ENCODE data around the gene FIGLA. TPM values are rescaled to one million over a fixed set of nuclear protein-coding genes. Genes with fewer than 3 reads are reported as not detected.

Gene FIGLA
- total RNA-seq, 4 donors from 2014 or later, result not detected

DNA sequence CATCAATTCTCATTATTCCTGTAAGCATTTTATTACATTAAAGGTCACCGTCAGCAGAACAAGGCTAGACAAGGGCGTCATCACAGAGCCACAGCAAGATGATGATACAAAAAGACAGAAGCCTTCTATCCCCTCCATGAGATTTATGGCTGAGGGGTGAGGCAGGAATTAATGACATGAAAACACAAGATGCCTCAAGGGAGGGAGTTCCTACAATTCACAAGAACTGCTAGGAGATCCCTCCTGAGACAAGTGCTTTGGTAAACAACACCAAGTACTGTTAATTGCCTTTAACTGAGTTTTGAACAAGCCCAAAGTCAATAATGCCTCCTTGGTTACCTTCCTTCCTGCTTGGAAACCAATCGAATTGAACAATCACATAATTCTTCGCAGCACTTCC is 36.5 kb downstream of the FIGLA start:
- no peaks in the 10 kb centered on the region for H3K9me3 ChIP-seq
- H3K27me3 ChIP-seq, result no peaks in the 10 kb centered on the region
- no peak for TF ChIP-seq POLR2A (IDR thresholded peaks at IDR 0.05)
- TF ChIP-seq, protein P1, sequence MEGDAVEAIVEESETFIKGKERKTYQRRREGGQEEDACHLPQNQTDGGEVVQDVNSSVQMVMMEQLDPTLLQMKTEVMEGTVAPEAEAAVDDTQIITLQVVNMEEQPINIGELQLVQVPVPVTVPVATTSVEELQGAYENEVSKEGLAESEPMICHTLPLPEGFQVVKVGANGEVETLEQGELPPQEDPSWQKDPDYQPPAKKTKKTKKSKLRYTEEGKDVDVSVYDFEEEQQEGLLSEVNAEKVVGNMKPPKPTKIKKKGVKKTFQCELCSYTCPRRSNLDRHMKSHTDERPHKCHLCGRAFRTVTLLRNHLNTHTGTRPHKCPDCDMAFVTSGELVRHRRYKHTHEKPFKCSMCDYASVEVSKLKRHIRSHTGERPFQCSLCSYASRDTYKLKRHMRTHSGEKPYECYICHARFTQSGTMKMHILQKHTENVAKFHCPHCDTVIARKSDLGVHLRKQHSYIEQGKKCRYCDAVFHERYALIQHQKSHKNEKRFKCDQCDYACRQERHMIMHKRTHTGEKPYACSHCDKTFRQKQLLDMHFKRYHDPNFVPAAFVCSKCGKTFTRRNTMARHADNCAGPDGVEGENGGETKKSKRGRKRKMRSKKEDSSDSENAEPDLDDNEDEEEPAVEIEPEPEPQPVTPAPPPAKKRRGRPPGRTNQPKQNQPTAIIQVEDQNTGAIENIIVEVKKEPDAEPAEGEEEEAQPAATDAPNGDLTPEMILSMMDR (IDR thresholded peaks at IDR 0.05), result no peak
- no peaks in the 10 kb centered on the region for H3K4me1 ChIP-seq
- WGBS, 2 donors, result 68 to 75% methylated on average over 4 of the region's 4 CpGs
- H3K36me3 ChIP-seq, result no peaks in the 10 kb centered on the region
- DNase-seq, result no peak
- intact Hi-C loops (cut with DNase I), result no loop called here
- H3K4me3 ChIP-seq (replicated peaks in 1 of 3), result no peak overlapping the region
- H3K27ac ChIP-seq, result no peak overlapping the region

DNA sequence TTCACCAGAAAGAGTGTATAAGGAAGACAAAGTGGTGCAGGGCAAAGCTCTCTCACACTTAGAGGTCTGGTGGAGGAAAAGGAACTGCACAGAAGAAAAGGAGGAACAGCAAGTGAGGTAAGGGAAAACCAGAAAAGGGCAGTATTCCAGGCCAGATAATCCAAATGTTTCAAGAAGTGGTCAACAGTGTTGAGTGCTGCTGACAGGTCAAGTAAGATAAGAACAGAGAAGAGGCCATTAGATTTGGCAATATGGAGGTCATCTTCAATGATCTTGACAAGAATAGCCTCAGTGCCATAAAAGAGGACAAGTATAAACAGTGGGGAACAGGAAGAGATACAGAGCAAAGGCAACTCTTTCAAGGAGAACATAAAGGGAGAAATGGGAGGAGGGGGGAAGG is 37.4 kb downstream of the FIGLA start:
- DNase-seq, result no peak
- intact Hi-C loops (cut with DNase I), result no loop called here
- H3K4me1 ChIP-seq, result no peaks in the 10 kb centered on the region
- H3K27me3 ChIP-seq, result no peaks in the 10 kb centered on the region
- H3K9me3 ChIP-seq, result no peaks in the 10 kb centered on the region
- no peak for TF ChIP-seq POLR2A (IDR thresholded peaks at IDR 0.05)
- TF ChIP-seq, protein P1 (IDR thresholded peaks at IDR 0.05), result no peak
- no peak overlapping the region for H3K4me3 ChIP-seq (replicated peaks in 1 of 3)
- H3K36me3 ChIP-seq, result no peaks in the 10 kb centered on the region
- H3K27ac ChIP-seq, result no peak overlapping the region

DNA sequence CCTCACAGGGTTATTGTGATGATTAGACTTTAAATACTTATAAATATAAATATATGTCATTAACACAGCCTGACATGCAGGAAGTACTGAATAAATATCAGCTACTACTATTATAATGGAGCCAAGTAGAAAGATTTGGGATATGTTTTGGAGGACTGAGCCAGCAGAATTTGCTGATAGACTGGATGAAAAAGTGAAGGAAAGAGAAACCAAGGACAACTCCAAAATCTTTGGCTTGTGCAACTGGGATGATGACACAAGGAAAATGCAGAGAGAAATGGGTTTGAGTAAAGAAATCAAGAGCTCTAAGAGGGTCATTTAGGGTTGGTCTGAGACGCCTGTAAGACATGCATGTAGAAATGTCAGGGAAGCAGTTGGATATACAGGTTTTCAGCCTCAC is 38.0 kb downstream of the FIGLA start:
- intact Hi-C loops (cut with DNase I), result no loop called here
- TF ChIP-seq, protein P1 (IDR thresholded peaks at IDR 0.05), result no peak
- TF ChIP-seq POLR2A (IDR thresholded peaks at IDR 0.05), result no peak
- WGBS, 2 donors, result 81 to 88% methylated on average over 1 of the region's 1 CpG

DNA sequence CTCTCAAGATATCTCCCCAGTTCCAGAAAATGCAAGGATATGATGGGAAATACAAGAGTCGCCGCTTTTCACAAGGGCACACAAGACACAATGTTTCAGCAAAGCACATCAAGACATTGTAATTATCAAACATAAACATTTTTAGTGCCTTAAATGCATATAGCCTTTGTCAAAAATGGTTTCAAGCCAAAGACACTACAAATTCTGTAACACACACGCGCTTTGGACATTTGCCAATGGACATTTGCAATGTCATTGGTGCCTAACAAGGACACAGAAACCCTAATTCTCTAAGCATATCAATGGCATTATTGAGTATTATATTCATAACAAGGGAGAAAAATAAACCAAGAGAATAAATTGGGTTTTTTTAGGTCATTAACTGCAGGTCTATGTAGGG is 38.6 kb downstream of the FIGLA start:
- no peak overlapping the region for H3K27ac ChIP-seq
- no peaks in the 10 kb centered on the region for H3K27me3 ChIP-seq
- TF ChIP-seq POLR2A (IDR thresholded peaks at IDR 0.05), result no peak
- H3K4me1 ChIP-seq, result no peaks in the 10 kb centered on the region
- no peak overlapping the region for H3K4me3 ChIP-seq (replicated peaks in 1 of 3)
- DNase-seq, result no peak
- no peaks in the 10 kb centered on the region for H3K36me3 ChIP-seq
- H3K9me3 ChIP-seq, result no peaks in the 10 kb centered on the region
- 78 to 81% methylated on average over 4 of the region's 4 CpGs for WGBS, 2 donors
- intact Hi-C loops (cut with DNase I), result no loop called here

More for the DNA sequence above, 38.0 kb downstream of the FIGLA start:
- DNase-seq, result no peak
- Histone ChIP-seq H3K4me1 (no peaks in the 10 kb centered on the region), H3K4me3 (replicated peaks in 1 of 3) (no peak overlapping the region), H3K36me3 (no peaks in the 10 kb centered on the region), H3K27ac (no peak overlapping the region), H3K9me3 (no peaks in the 10 kb centered on the region), H3K27me3 (no peaks in the 10 kb centered on the region)

DNA sequence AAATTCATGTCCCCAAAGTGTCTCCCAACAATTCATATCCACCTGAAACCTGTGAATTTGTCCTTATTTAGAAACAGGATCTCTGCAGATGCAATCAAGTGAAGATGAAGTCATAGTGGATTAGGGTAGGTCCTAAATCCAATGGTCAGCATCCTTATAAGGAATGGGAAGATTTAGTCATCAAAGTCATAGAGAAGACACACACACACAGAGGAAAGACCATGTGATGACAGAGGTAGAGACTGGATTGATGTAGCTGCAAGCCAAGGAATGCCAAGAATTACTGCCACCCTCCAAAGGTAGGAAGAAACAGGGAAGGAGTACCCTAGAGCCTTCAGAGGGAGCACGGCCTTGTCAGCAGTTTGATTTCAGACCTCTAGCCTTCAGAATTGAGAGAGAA is 40.1 kb downstream of the FIGLA start:
- TF ChIP-seq, protein P1 (IDR thresholded peaks at IDR 0.05), result no peak
- no peak for TF ChIP-seq POLR2A (IDR thresholded peaks at IDR 0.05)
- Histone ChIP-seq H3K4me1 (peaks cover 0 to 5% of the 10 kb centered on the region in 2 donors), H3K27ac (no peak overlapping the region), H3K9me3 (no peaks in the 10 kb centered on the region), H3K4me3 (replicated peaks in 1 of 3) (no peak overlapping the region), H3K36me3 (no peaks in the 10 kb centered on the region), H3K27me3 (no peaks in the 10 kb centered on the region)
- 100% methylated on average over 1 of the region's 1 CpG for WGBS, 2 donors
- DNase-seq, result no peak
- intact Hi-C loops (cut with DNase I), result no loop called here

Data from thyroid gland (tissue), 4 donors.